A549 (cell line): ENCODE measurements around the gene PTH2.

Source experiments
- BCL3 ChIP-seq: fragments of >200 bp; sonication (Bioruptor Twin); formaldehyde crosslinking; IDR thresholded peaks from 3 replicates; pipeline ENCODE4 v1.6.1; 2016
- JUNB ChIP-seq: fragments of >200 bp; sonication (Bioruptor Twin); formaldehyde crosslinking; IDR thresholded peaks from 2 replicates; pipeline ENCODE4 v1.6.1; 2016
- ZFP36 ChIP-seq: fragments of 450-650 bp; IDR thresholded peaks from 2 replicates; pipeline ENCODE4 v1.6.1; 2014; ENCODE audit warnings: borderline replicate concordance; ENCODE audit not compliant: partially characterized antibody
- TF ChIP-seq, protein P1 (sequence below): fragments of >200 bp; sonication (Bioruptor Twin); formaldehyde crosslinking; IDR thresholded peaks from 3 replicates; pipeline ENCODE4 v1.5.1; 2016
- TF ChIP-seq, protein P2 (sequence below): IDR thresholded peaks from 2 replicates; pipeline ENCODE4 v1.6.1; 2012
- TF ChIP-seq, protein P3 (sequence below): fragments of 200-600 bp; sonication (generic); IDR thresholded peaks from 2 replicates; pipeline ENCODE4 v1.6.1; 2016; ENCODE audit warnings: antibody characterized with exemption, mild to moderate bottlenecking, moderate library complexity

- TF ChIP-seq ZFP36: no peak
- TF ChIP-seq, protein P1, sequence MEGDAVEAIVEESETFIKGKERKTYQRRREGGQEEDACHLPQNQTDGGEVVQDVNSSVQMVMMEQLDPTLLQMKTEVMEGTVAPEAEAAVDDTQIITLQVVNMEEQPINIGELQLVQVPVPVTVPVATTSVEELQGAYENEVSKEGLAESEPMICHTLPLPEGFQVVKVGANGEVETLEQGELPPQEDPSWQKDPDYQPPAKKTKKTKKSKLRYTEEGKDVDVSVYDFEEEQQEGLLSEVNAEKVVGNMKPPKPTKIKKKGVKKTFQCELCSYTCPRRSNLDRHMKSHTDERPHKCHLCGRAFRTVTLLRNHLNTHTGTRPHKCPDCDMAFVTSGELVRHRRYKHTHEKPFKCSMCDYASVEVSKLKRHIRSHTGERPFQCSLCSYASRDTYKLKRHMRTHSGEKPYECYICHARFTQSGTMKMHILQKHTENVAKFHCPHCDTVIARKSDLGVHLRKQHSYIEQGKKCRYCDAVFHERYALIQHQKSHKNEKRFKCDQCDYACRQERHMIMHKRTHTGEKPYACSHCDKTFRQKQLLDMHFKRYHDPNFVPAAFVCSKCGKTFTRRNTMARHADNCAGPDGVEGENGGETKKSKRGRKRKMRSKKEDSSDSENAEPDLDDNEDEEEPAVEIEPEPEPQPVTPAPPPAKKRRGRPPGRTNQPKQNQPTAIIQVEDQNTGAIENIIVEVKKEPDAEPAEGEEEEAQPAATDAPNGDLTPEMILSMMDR: no peak
- TF ChIP-seq, protein P2, sequence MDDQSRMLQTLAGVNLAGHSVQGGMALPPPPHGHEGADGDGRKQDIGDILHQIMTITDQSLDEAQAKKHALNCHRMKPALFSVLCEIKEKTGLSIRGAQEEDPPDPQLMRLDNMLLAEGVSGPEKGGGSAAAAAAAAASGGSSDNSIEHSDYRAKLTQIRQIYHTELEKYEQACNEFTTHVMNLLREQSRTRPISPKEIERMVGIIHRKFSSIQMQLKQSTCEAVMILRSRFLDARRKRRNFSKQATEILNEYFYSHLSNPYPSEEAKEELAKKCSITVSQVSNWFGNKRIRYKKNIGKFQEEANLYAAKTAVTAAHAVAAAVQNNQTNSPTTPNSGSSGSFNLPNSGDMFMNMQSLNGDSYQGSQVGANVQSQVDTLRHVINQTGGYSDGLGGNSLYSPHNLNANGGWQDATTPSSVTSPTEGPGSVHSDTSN: no peak
- TF ChIP-seq, protein P3, sequence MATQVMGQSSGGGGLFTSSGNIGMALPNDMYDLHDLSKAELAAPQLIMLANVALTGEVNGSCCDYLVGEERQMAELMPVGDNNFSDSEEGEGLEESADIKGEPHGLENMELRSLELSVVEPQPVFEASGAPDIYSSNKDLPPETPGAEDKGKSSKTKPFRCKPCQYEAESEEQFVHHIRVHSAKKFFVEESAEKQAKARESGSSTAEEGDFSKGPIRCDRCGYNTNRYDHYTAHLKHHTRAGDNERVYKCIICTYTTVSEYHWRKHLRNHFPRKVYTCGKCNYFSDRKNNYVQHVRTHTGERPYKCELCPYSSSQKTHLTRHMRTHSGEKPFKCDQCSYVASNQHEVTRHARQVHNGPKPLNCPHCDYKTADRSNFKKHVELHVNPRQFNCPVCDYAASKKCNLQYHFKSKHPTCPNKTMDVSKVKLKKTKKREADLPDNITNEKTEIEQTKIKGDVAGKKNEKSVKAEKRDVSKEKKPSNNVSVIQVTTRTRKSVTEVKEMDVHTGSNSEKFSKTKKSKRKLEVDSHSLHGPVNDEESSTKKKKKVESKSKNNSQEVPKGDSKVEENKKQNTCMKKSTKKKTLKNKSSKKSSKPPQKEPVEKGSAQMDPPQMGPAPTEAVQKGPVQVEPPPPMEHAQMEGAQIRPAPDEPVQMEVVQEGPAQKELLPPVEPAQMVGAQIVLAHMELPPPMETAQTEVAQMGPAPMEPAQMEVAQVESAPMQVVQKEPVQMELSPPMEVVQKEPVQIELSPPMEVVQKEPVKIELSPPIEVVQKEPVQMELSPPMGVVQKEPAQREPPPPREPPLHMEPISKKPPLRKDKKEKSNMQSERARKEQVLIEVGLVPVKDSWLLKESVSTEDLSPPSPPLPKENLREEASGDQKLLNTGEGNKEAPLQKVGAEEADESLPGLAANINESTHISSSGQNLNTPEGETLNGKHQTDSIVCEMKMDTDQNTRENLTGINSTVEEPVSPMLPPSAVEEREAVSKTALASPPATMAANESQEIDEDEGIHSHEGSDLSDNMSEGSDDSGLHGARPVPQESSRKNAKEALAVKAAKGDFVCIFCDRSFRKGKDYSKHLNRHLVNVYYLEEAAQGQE: no peak
- no peak for TF ChIP-seq JUNB
- no peak for TF ChIP-seq BCL3
These were observed 1.4 kb downstream of the PTH2 start for GRCh38 chr19:49421878-49422202.
